ENCODE measurements around the gene PKD1L1. TPM values are rescaled to one million over a fixed set of nuclear protein-coding genes. Genes with fewer than 3 reads are reported as not detected.

PKD1L1 gene, protein sequence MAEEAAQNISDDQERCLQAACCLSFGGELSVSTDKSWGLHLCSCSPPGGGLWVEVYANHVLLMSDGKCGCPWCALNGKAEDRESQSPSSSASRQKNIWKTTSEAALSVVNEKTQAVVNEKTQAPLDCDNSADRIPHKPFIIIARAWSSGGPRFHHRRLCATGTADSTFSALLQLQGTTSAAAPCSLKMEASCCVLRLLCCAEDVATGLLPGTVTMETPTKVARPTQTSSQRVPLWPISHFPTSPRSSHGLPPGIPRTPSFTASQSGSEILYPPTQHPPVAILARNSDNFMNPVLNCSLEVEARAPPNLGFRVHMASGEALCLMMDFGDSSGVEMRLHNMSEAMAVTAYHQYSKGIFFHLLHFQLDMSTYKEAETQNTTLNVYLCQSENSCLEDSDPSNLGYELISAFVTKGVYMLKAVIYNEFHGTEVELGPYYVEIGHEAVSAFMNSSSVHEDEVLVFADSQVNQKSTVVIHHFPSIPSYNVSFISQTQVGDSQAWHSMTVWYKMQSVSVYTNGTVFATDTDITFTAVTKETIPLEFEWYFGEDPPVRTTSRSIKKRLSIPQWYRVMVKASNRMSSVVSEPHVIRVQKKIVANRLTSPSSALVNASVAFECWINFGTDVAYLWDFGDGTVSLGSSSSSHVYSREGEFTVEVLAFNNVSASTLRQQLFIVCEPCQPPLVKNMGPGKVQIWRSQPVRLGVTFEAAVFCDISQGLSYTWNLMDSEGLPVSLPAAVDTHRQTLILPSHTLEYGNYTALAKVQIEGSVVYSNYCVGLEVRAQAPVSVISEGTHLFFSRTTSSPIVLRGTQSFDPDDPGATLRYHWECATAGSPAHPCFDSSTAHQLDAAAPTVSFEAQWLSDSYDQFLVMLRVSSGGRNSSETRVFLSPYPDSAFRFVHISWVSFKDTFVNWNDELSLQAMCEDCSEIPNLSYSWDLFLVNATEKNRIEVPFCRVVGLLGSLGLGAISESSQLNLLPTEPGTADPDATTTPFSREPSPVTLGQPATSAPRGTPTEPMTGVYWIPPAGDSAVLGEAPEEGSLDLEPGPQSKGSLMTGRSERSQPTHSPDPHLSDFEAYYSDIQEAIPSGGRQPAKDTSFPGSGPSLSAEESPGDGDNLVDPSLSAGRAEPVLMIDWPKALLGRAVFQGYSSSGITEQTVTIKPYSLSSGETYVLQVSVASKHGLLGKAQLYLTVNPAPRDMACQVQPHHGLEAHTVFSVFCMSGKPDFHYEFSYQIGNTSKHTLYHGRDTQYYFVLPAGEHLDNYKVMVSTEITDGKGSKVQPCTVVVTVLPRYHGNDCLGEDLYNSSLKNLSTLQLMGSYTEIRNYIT (N-terminal part only)
- 0.59 and 0.66 TPM in 2 replicates for total RNA-seq
- total RNA-seq (2013) = 0.26 TPM
- 0.70 and 0.85 TPM in 2 replicates for polyA plus RNA-seq
- 0.09 and 1.00 TPM in 2 replicates for polyA minus RNA-seq

- no peak for ATAC-seq (ENCODE audit: low read depth)
- Histone ChIP-seq H3K79me2 (ENCODE audit: control insufficient read depth, insufficient read depth, low read length) (no peaks in the 10 kb centered on the region), H3K9me3 (ENCODE audit: control extremely low read depth in 1 of 3, control insufficient read depth in 2 of 3, insufficient read depth in 1 of 3, low read length in 2 of 3) (no peaks in the 10 kb centered on the region), H3K36me3 (replicated peaks in 1 of 2; ENCODE audit: control extremely low read depth in 1 of 2, control insufficient read depth in 1 of 2, extremely low read depth in 1 of 2, insufficient read depth in 2 of 2, low read length in 1 of 2) (no peaks in the 10 kb centered on the region), H3K4me2 (replicated peaks; ENCODE audit: low read depth, low read length, poor library complexity, severe bottlenecking) (no peak within 1 kb of the TSS), H4K20me1 (ENCODE audit: control insufficient read depth, insufficient read depth, low read length, poor library complexity, severe bottlenecking) (no peaks in the 10 kb centered on the region), H3K9ac (ENCODE audit: low read length) (no peak within 1 kb of the TSS), H3K27me3 (replicated peaks in 1 of 4; ENCODE audit: control extremely low read depth in 1 of 4, control insufficient read depth in 3 of 4, insufficient read depth in 4 of 4, low read length in 3 of 4) (no peaks in the 10 kb centered on the region), H3K4me1 (ENCODE audit: control insufficient read depth in 2 of 2, insufficient read depth in 2 of 2, low read length in 2 of 2) (no peaks in the 10 kb centered on the region), H3K27ac (ENCODE audit: low read length in 2 of 2) (no peak within 1 kb of the TSS), H2AFZ (ENCODE audit: insufficient read depth, low read depth, low read length, poor library complexity, severe bottlenecking) (no peak within 1 kb of the TSS), H3K4me3 (ENCODE audit: control extremely low read depth in 1 of 5, extremely low read depth in 1 of 5, insufficient read depth in 1 of 5, low read depth in 2 of 5, low read length in 4 of 5) (no peak within 1 kb of the TSS)
- intact Hi-C loops (cut with micrococcal nuclease) = loop anchor here (10.0 kb wide), 1 partner anchor 1217 kb away; no protein-coding TSS in a partner anchor
- TF ChIP-seq EZH2 (IDR thresholded peaks at IDR 0.05; ENCODE audit: borderline replicate concordance, insufficient read depth, low read depth, low read length, poor library complexity, severe bottlenecking) = no peak
- TF ChIP-seq, protein P1, sequence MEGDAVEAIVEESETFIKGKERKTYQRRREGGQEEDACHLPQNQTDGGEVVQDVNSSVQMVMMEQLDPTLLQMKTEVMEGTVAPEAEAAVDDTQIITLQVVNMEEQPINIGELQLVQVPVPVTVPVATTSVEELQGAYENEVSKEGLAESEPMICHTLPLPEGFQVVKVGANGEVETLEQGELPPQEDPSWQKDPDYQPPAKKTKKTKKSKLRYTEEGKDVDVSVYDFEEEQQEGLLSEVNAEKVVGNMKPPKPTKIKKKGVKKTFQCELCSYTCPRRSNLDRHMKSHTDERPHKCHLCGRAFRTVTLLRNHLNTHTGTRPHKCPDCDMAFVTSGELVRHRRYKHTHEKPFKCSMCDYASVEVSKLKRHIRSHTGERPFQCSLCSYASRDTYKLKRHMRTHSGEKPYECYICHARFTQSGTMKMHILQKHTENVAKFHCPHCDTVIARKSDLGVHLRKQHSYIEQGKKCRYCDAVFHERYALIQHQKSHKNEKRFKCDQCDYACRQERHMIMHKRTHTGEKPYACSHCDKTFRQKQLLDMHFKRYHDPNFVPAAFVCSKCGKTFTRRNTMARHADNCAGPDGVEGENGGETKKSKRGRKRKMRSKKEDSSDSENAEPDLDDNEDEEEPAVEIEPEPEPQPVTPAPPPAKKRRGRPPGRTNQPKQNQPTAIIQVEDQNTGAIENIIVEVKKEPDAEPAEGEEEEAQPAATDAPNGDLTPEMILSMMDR (IDR thresholded peaks at IDR 0.05) = no peak
- H3K27me3 Mint-ChIP-seq = no peaks in the 10 kb centered on the region
- ChIA-PET POLR2A (no interaction called here), CTCF (interaction anchor here (0.7 to 1.8 kb wide), 9 partner anchors 14 to 682 kb away, joined by 3 to 7 read pairs (median 4); no protein-coding TSS in a partner anchor)
- H3K9me3 Mint-ChIP-seq (ENCODE audit: insufficient read depth) = no peaks in the 10 kb centered on the region
- no peak within 1 kb of the TSS for H3K27ac Mint-ChIP-seq
- no peak within 1 kb of the TSS for H3K4me3 Mint-ChIP-seq
- WGBS (ENCODE audit: insufficient coverage) = 89% methylated on average over 1 of the region's 7 CpGs
- DNase-seq = no peak
- H3K4me1 Mint-ChIP-seq = no peaks in the 10 kb centered on the region
Observed at GRCh38 chr7:47948141-47948790, at the start of gene PKD1L1. Gene PKD1L1 (minus strand): TSS chr7:47948466. CDS start chr7:47948440, 26 bp downstream.

All from B cell (primary cell).